ENCODE data around the gene EPYC. TPM values are rescaled to one million over a fixed set of nuclear protein-coding genes. Genes with fewer than 3 reads are reported as not detected.

EPYC gene
- polyA plus RNA-seq, 1 experiment = 0.11 TPM

DNA sequence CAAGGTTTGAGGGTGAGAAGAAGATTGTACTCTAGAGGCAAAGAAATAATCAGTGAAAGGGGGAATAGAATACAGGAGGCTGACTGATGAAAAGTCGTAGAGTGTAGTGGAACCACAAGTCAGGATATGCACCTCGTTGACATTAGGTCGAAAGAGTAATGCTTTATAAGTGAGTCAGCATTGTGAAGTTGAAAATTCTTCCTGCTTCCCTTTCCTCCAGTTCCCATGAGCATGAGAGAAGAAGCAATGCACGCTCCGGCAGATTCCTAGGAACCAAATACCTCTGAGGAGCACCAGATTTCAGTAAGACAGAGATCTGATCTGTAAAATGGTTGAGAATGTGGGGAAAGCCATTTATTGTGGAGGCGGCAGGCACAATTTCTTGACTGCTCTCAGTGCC lies 66.3 kb downstream of the EPYC start:
- CTCF ChIA-PET = interaction anchor here (1.5 kb wide), 1 partner anchor 31 kb away, joined by 4 read pairs; no protein-coding TSS in a partner anchor
- DNase-seq (ENCODE audit: low read depth, low spot score) = no peak
- POLR2A ChIA-PET = no interaction called here
- TF ChIP-seq, protein P1, sequence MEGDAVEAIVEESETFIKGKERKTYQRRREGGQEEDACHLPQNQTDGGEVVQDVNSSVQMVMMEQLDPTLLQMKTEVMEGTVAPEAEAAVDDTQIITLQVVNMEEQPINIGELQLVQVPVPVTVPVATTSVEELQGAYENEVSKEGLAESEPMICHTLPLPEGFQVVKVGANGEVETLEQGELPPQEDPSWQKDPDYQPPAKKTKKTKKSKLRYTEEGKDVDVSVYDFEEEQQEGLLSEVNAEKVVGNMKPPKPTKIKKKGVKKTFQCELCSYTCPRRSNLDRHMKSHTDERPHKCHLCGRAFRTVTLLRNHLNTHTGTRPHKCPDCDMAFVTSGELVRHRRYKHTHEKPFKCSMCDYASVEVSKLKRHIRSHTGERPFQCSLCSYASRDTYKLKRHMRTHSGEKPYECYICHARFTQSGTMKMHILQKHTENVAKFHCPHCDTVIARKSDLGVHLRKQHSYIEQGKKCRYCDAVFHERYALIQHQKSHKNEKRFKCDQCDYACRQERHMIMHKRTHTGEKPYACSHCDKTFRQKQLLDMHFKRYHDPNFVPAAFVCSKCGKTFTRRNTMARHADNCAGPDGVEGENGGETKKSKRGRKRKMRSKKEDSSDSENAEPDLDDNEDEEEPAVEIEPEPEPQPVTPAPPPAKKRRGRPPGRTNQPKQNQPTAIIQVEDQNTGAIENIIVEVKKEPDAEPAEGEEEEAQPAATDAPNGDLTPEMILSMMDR (IDR thresholded peaks at IDR 0.05; ENCODE audit: low read depth, low read length) = no peak
- no peaks in the 10 kb centered on the region for H3K27me3 ChIP-seq (ENCODE audit: control insufficient read depth, insufficient read depth, low read length)
- H3K27ac ChIP-seq (ENCODE audit: low read depth, low read length) = peak overlapping the region; percentile 53
- H3K9me3 ChIP-seq (ENCODE audit: control insufficient read depth, insufficient read depth, low read length) = no peaks in the 10 kb centered on the region
- H3K4me3 ChIP-seq (ENCODE audit: low read depth, low read length) = no peak overlapping the region

DNA sequence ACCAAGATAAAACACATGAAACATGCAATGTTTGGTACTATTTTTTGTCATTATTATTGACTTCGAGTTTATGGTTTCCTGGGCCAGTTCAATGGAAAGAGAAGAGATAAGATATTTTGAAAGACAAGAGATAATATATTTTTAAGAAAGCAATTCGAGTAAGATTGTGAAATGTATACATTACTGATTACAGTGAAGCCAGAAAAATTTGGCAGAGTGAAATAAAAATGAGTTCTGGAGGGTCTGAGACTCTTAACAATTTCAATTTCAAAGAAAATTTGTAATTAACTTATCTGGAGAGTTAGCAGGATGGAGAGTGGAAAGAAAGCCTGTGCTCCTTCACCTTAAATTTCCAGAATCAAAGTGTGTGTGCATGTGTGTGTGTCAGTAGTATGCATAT lies 67.1 kb downstream of the EPYC start:
- ChIA-PET CTCF (no interaction called here), POLR2A (no interaction called here)
- Histone ChIP-seq H3K27me3 (ENCODE audit: control insufficient read depth, insufficient read depth, low read length) (no peaks in the 10 kb centered on the region), H3K9me3 (ENCODE audit: control insufficient read depth, insufficient read depth, low read length) (no peaks in the 10 kb centered on the region), H3K27ac (ENCODE audit: low read depth, low read length) (no peak overlapping the region), H3K4me3 (ENCODE audit: low read depth, low read length) (no peak overlapping the region)
- no peak for DNase-seq (ENCODE audit: low read depth, low spot score)
- TF ChIP-seq, protein P1 (IDR thresholded peaks at IDR 0.05; ENCODE audit: low read depth, low read length) = no peak

DNA sequence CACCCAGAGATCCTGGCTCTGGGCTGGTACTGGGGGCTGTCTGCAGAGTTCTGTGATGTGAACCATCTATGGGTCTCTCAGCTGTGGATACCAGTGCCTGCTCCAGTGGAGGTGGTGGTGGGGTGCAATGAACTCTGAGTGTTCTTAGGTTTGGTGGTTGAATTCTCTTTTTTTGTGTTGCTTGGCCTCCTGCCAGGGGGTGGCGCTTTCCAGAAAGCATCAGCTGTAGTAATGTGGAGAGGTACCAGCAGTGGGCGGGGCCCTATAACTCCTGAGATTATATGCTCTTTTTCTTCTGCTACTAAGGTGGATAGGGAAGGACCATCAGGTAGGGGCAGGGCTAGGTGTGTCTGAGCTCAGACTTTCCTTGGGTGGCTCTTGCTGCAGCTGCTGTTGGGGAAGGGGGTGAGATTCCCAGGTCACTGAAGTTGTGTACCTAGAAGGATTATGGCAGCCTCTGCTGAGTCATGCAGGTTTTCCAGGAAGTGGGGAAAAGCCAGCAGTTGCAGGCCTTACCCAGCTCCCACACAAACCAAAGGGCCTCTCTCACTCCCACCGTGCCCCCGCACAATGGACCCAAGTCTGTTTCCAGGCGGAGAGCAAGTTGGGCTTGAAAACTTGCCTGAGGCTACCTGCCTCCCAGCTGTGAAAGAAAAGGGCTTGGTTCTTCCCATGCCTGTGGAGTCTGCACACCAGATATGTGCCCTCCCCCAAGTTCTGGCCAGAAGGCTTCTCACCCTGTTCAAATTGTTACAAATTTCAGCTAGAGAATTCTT lies 68.4 kb downstream of the EPYC start:
- no peaks in the 10 kb centered on the region for H3K27me3 ChIP-seq (ENCODE audit: control insufficient read depth, insufficient read depth, low read length)
- no peak overlapping the region for H3K4me3 ChIP-seq (ENCODE audit: low read depth, low read length)
- no peak overlapping the region for H3K27ac ChIP-seq (ENCODE audit: low read depth, low read length)
- no peak for DNase-seq (ENCODE audit: low read depth, low spot score)
- TF ChIP-seq, protein P1 (IDR thresholded peaks at IDR 0.05; ENCODE audit: low read depth, low read length) = no peak
- ChIA-PET CTCF (interaction anchor here (1.5 kb wide), 1 partner anchor 10 kb away, joined by 5 read pairs; no protein-coding TSS in a partner anchor), POLR2A (no interaction called here)
- H3K9me3 ChIP-seq (ENCODE audit: control insufficient read depth, insufficient read depth, low read length) = no peaks in the 10 kb centered on the region

DNA sequence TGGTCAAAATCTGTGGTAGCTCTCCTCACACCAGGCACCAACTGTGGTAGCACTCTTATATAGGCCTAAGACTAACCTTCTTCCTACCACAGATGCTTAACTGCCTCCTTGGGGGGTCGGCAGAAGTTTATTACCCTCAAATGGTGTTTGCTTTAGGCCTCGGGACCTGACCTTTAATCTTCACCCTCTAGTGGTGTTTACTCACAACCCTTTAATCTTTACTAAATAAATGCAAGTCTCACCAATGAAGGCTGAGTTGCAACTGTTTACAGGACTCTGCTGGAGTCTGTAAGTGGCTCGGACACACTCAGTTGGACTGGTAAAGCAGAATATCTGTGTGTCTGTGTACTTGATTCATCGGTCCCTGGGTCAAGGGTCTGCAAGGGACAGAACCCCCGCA lies 79.2 kb downstream of the EPYC start:
- DNase-seq (ENCODE audit: low read depth, low spot score) = no peak
- TF ChIP-seq, protein P1 (IDR thresholded peaks at IDR 0.05; ENCODE audit: low read depth, low read length) = no peak
- no peaks in the 10 kb centered on the region for H3K9me3 ChIP-seq (ENCODE audit: control insufficient read depth, insufficient read depth, low read length)
- no peak overlapping the region for H3K4me3 ChIP-seq (ENCODE audit: low read depth, low read length)
- CTCF ChIA-PET = interaction anchor here (0.7 to 1.5 kb wide), 2 partner anchors 16 to 19 kb away, joined by 3 read pairs; no protein-coding TSS in a partner anchor
- H3K27ac ChIP-seq (ENCODE audit: low read depth, low read length) = no peak overlapping the region
- no peaks in the 10 kb centered on the region for H3K27me3 ChIP-seq (ENCODE audit: control insufficient read depth, insufficient read depth, low read length)
- POLR2A ChIA-PET = no interaction called here

DNA sequence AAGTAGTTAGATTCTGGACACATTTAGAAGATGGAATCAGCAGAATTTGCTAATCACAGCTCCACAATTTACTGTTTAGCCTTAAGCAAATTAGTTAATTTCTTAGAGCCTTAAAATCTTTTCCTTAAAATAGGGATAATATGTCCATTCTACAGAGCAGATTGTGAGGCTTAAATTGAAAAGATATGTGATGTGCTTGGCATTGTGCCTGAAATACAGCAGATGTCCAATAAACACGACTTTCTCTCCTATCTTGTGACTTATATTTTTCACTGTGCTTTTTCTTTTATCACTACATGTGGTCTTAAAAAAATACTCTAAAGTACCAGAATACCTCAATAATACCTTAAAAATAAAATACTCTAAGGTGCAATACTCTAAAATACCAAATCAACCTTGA lies 80.4 kb downstream of the EPYC start:
- ChIA-PET POLR2A (no interaction called here), CTCF (interaction anchor here (1.2 kb wide), 1 partner anchor 15 kb away, joined by 3 read pairs; no protein-coding TSS in a partner anchor)
- Histone ChIP-seq H3K27ac (ENCODE audit: low read depth, low read length) (no peak overlapping the region), H3K27me3 (ENCODE audit: control insufficient read depth, insufficient read depth, low read length) (no peaks in the 10 kb centered on the region), H3K9me3 (ENCODE audit: control insufficient read depth, insufficient read depth, low read length) (no peaks in the 10 kb centered on the region), H3K4me3 (ENCODE audit: low read depth, low read length) (no peak overlapping the region)
- no peak for DNase-seq (ENCODE audit: low read depth, low spot score)
- TF ChIP-seq, protein P1 (IDR thresholded peaks at IDR 0.05; ENCODE audit: low read depth, low read length) = no peak
